HepG2 (cell line): ENCODE data around the gene SETD2. TPM values are rescaled to one million over a fixed set of nuclear protein-coding genes. Genes with fewer than 3 reads are reported as not detected.

Source experiments
- DNMT1 ChIP-seq: sonication (generic); formaldehyde crosslinking; IDR thresholded peaks from 2 replicates; pipeline ENCODE4 v1.5.1; 2020; ENCODE audit warnings: mild to moderate bottlenecking, missing genetic modification reagents
- DPF2 ChIP-seq: sonication (generic); formaldehyde crosslinking; IDR thresholded peaks from 2 replicates; pipeline ENCODE4 v1.4.0; 2020; ENCODE audit warnings: mild to moderate bottlenecking, low read depth, missing genetic modification reagents, borderline replicate concordance
- ESRRA ChIP-seq: sonication (generic); formaldehyde crosslinking; IDR thresholded peaks from 2 replicates; pipeline ENCODE4 v1.5.1; 2020; ENCODE audit warnings: mild to moderate bottlenecking, low read depth, missing genetic modification reagents
- FOXP4 ChIP-seq: sonication (generic); formaldehyde crosslinking; IDR thresholded peaks from 2 replicates; pipeline ENCODE4 v1.4.0; 2020; ENCODE audit warnings: missing genetic modification reagents
- LCORL ChIP-seq, 2 experiments: fragments of 450-650 bp in 1 of 2; sonication (generic) in 1 of 2; formaldehyde crosslinking in 1 of 2; IDR thresholded peaks; 2 replicates each; pipeline versions ENCODE4 v1.5.0 to v1.6.1; 2017 to 2020; ENCODE audit warnings: antibody characterized with exemption in 1 of 2, missing genetic modification reagents in 1 of 2
- NFKBIZ ChIP-seq: IDR thresholded peaks from 2 replicates; pipeline ENCODE4 v1.6.1; 2018; ENCODE audit warnings: missing genetic modification reagents, missing compliant biosample characterization
- NFYB ChIP-seq: sonication (generic); formaldehyde crosslinking; IDR thresholded peaks from 2 replicates; pipeline ENCODE4 v1.4.0; 2020; ENCODE audit warnings: missing genetic modification reagents
- NPAS2 ChIP-seq: sonication (generic); formaldehyde crosslinking; IDR thresholded peaks from 2 replicates; pipeline ENCODE4 v1.8.0; 2022; ENCODE audit warnings: mild to moderate bottlenecking, missing genetic modification reagents, borderline replicate concordance
- TBL1XR1 ChIP-seq: fragments of 150-350 bp; IDR thresholded peaks from 2 replicates; pipeline ENCODE4 v1.6.1; 2014; ENCODE audit warnings: borderline replicate concordance, low read length; ENCODE audit not compliant: partially characterized antibody
- ZNF331 ChIP-seq: sonication (generic); formaldehyde crosslinking; IDR thresholded peaks from 2 replicates; pipeline ENCODE4 v1.4.0; 2020; ENCODE audit warnings: missing genetic modification reagents
- ZNF382 ChIP-seq: sonication (generic); formaldehyde crosslinking; IDR thresholded peaks from 2 replicates; pipeline ENCODE4 v1.5.0; 2020; ENCODE audit warnings: missing genetic modification reagents, mild to moderate bottlenecking, borderline replicate concordance
- ZNF430 ChIP-seq: sonication (generic); formaldehyde crosslinking; IDR thresholded peaks from 2 replicates; pipeline ENCODE4 v1.9.0; 2021; ENCODE audit warnings: mild to moderate bottlenecking, missing genetic modification reagents
- ZNF557 ChIP-seq: sonication (generic); formaldehyde crosslinking; IDR thresholded peaks from 2 replicates; pipeline ENCODE4 v1.4.0; 2020; ENCODE audit warnings: missing genetic modification reagents
- ZNF574 ChIP-seq: sonication (generic); formaldehyde crosslinking; IDR thresholded peaks from 2 replicates; pipeline ENCODE4 v1.4.0; 2020; ENCODE audit warnings: missing genetic modification reagents
- ZNF720 ChIP-seq: sonication (generic); formaldehyde crosslinking; IDR thresholded peaks from 2 replicates; pipeline ENCODE4 v1.4.0; 2020; ENCODE audit warnings: missing genetic modification reagents
- ZNF724P ChIP-seq: sonication (generic); formaldehyde crosslinking; IDR thresholded peaks from 2 replicates; pipeline ENCODE4 v1.8.0; 2022; ENCODE audit warnings: missing genetic modification reagents, borderline replicate concordance
- ZNF839 ChIP-seq: sonication (generic); formaldehyde crosslinking; IDR thresholded peaks from 2 replicates; pipeline ENCODE4 v1.4.0; 2020; ENCODE audit warnings: missing genetic modification reagents, mild to moderate bottlenecking, borderline replicate concordance
- polyA plus RNA-seq, 8 experiments: library from polyadenylated mRNA; depleted of rRNA in 3 of 8; stranded (reverse) in 7 of 8; unstranded in 1 of 8; fragments of >200 nt; fragmentation: Illumina TruSeq in 4 of 8; extraction: Trizol in 4 of 8; gene quantifications; 2 replicates each; pipeline versions ENCODE4 v1.2.1 to v1.2.3, GENCODE V29; 2011 to 2016; ENCODE audit warnings: low read depth in 4 of 8, missing spikeins in 1 of 8, mixed read lengths in 1 of 8; ENCODE audit not compliant: insufficient read depth in 1 of 8
- total RNA-seq, 5 experiments: library from RNA; depleted of rRNA; stranded (reverse); fragments of >200 nt; fragmentation: Illumina TruSeq; extraction: Trizol; gene quantifications; 2 replicates each; pipeline ENCODE4 v1.2.3, GENCODE V29; 2016; ENCODE audit warnings: low read depth in 1 of 5
- TF ChIP-seq, protein P1 (sequence below): IDR thresholded peaks from 2 replicates; pipeline ENCODE4 v1.6.1; 2016; ENCODE audit warnings: missing genetic modification reagents, missing compliant biosample characterization
- TF ChIP-seq, protein P2 (sequence below): sonication (generic); formaldehyde crosslinking; IDR thresholded peaks from 2 replicates; pipeline ENCODE4 v1.8.1; 2023; ENCODE audit warnings: missing genetic modification reagents, mild to moderate bottlenecking, borderline replicate concordance
- TF ChIP-seq, protein P3 (sequence below): sonication (generic); formaldehyde crosslinking; IDR thresholded peaks from 2 replicates; pipeline ENCODE4 v1.4.0; 2020; ENCODE audit warnings: missing genetic modification reagents, mild to moderate bottlenecking, borderline replicate concordance

Gene SETD2
- total and polyA plus RNA-seq, 2 of the 13 experiments (the other 11 are each of a cell fraction or from before 2014, with no cell fraction given), result 14.2 to 24.2 TPM

DNA sequence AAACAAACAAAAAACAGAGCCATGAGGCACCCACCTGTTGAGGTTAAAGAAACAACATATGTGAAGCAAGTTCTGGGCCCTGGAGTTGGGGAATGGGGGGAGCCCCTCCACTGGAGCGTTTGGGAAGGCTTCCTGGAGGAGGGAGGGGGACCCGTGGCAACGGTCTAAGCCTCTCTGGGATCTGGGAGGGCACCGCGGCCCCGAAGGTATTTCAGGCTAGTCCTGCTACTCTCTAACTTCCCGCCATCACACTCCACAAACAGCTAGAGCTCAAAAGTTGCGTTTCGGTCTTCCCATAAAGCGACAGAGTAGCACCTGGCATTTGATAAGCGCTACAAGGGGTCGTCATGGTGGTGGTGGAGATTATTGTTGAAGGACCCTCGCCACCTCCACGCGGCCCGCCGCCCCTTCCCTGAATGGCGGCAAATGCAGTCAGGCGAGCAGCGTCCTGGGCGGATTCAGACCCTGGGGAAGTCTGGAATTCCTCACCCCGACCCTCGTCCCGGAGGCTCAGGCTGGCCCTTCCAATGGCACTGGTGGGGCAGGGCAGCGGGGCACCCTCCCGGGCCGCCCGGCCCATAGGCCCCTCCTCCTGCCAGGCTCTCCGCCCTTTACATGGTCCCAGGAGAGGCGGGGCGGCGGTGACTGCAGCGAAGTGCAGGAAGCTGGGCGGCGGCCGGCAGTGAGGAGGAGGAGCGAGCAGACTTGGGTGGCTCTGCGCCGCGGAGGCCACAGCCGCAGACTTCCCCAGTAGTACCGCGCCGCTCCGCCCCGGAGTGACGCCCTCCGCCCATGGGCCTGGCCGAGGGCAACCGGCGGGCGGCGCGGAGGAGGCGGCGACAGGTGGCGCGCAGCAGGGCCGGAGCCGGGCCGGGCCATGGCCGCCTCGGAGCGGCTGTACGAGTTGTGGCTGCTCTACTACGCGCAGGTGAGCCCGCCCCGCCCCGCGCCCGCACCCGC lies 184.6 kb downstream of the SETD2 start, which contains the start of gene NBEAL2 (continued):
- TF ChIP-seq NFKBIZ (CRISPR knock-in tag) (no peak), ZNF331 (peak; percentile 30; the same call in 1 of the 2 replicates), ZNF724P (CRISPR knock-in tag) (no peak), NPAS2 (CRISPR knock-in tag) (no peak), FOXP4 (CRISPR knock-in tag) (no peak; the same call in 1 of the 2 replicates), NFYB (CRISPR knock-in tag) (no peak), ZNF430 (CRISPR knock-in tag) (0 out of 2 replicates have a peak, but pooled peaks have one; percentile 4), ZNF557 (no peak), TBL1XR1 (no peak), ZNF839 (no peak), LCORL (IDR thresholded peaks at IDR 0.05) (no peak), LCORL (CRISPR knock-in tag; IDR thresholded peaks at IDR 0.05) (no peak), ESRRA (no peak; the same call in 1 of the 2 replicates), DPF2 (CRISPR knock-in tag) (no peak), DNMT1 (CRISPR knock-in tag) (no peak), ZNF382 (no peak), ZNF574 (CRISPR knock-in tag) (peak; percentile 60; the same call in 1 of the 2 replicates), ZNF720 (CRISPR knock-in tag) (no peak)
- TF ChIP-seq, protein P1, sequence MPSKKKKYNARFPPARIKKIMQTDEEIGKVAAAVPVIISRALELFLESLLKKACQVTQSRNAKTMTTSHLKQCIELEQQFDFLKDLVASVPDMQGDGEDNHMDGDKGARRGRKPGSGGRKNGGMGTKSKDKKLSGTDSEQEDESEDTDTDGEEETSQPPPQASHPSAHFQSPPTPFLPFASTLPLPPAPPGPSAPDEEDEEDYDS, result peak; percentile 88
- TF ChIP-seq, protein P2, sequence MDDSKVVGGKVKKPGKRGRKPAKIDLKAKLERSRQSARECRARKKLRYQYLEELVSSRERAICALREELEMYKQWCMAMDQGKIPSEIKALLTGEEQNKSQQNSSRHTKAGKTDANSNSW (CRISPR knock-in tag), result no peak
- TF ChIP-seq, protein P3, sequence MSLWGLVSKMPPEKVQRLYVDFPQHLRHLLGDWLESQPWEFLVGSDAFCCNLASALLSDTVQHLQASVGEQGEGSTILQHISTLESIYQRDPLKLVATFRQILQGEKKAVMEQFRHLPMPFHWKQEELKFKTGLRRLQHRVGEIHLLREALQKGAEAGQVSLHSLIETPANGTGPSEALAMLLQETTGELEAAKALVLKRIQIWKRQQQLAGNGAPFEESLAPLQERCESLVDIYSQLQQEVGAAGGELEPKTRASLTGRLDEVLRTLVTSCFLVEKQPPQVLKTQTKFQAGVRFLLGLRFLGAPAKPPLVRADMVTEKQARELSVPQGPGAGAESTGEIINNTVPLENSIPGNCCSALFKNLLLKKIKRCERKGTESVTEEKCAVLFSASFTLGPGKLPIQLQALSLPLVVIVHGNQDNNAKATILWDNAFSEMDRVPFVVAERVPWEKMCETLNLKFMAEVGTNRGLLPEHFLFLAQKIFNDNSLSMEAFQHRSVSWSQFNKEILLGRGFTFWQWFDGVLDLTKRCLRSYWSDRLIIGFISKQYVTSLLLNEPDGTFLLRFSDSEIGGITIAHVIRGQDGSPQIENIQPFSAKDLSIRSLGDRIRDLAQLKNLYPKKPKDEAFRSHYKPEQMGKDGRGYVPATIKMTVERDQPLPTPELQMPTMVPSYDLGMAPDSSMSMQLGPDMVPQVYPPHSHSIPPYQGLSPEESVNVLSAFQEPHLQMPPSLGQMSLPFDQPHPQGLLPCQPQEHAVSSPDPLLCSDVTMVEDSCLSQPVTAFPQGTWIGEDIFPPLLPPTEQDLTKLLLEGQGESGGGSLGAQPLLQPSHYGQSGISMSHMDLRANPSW (CRISPR knock-in tag), result no peak
